NCI-H2171 (cell line): Measurements from ENCODE around the gene ESRRB.
"Not testable (repeated sequence)": the region's sequence is repeated elsewhere in the genome, so short reads cannot be mapped to it uniquely, and the experiment has no call there.

Source experiments
- DNase-seq: peaks from one replicate; lab custom pipeline; 2025; lab: John Stamatoyannopoulos, UW

The ESRRB gene

GRCh38 chr14:76497550-76498462 is 121.9 kb downstream of the ESRRB start:
- DNase-seq = no peak

GRCh38 chr14:76498463-76498935 is 122.6 kb downstream of the ESRRB start:
- DNase-seq = no peak

GRCh38 chr14:76498976-76499375 is 123.0 kb downstream of the ESRRB start:
- DNase-seq = no peak

GRCh38 chr14:76499399-76499798 is 123.5 kb downstream of the ESRRB start:
- no peak for DNase-seq

GRCh38 chr14:76500011-76500410 is 124.1 kb downstream of the ESRRB start:
- DNase-seq = no peak

GRCh38 chr14:76500480-76500879 is 124.5 kb downstream of the ESRRB start:
- no peak for DNase-seq

- no peak for DNase-seq
These were observed 125.3 kb downstream of the ESRRB start for GRCh38 chr14:76501156-76501720.

GRCh38 chr14:76502219-76502618 is 126.3 kb downstream of the ESRRB start:
- no peak for DNase-seq

GRCh38 chr14:76502638-76503037 is 126.7 kb downstream of the ESRRB start:
- no peak for DNase-seq

GRCh38 chr14:76509311-76509710 is 133.4 kb downstream of the ESRRB start:
- no peak for DNase-seq

- no peak for DNase-seq
These were observed 134.2 kb downstream of the ESRRB start for GRCh38 chr14:76510181-76510580.

- no peak for DNase-seq
These were observed 138.5 kb downstream of the ESRRB start for GRCh38 chr14:76514213-76514998.

GRCh38 chr14:76516884-76517283 is 140.9 kb downstream of the ESRRB start:
- peak; percentile 72 for DNase-seq

GRCh38 chr14:76518366-76518765 is 142.4 kb downstream of the ESRRB start:
- no peak for DNase-seq

GRCh38 chr14:76525106-76525821 is 149.3 kb downstream of the ESRRB start:
- no peak for DNase-seq

GRCh38 chr14:76531085-76531484 is 155.1 kb downstream of the ESRRB start:
- DNase-seq = no peak

GRCh38 chr14:76531821-76532318 is 155.9 kb downstream of the ESRRB start:
- no peak for DNase-seq

GRCh38 chr14:76536636-76537035 is 160.7 kb downstream of the ESRRB start:
- not testable (repeated sequence) for DNase-seq

- no peak for DNase-seq
These were observed 162.1 kb downstream of the ESRRB start for GRCh38 chr14:76537906-76538647.

GRCh38 chr14:76538648-76539008 is 162.7 kb downstream of the ESRRB start:
- no peak for DNase-seq

- no peak for DNase-seq
These were observed 163.2 kb downstream of the ESRRB start for GRCh38 chr14:76539130-76539529.
